HG02610 (cell line): ENCODE results near the gene MYD88.

Source experiments
- ATAC-seq: cut with Tn5 transposase; IDR thresholded peaks from one replicate; pipeline ENCODE4 v1.9.1; 2021; ENCODE audit warnings: mild to moderate bottlenecking, moderate library complexity; ENCODE audit not compliant: unreplicated experiment

The MYD88 gene

DNA sequence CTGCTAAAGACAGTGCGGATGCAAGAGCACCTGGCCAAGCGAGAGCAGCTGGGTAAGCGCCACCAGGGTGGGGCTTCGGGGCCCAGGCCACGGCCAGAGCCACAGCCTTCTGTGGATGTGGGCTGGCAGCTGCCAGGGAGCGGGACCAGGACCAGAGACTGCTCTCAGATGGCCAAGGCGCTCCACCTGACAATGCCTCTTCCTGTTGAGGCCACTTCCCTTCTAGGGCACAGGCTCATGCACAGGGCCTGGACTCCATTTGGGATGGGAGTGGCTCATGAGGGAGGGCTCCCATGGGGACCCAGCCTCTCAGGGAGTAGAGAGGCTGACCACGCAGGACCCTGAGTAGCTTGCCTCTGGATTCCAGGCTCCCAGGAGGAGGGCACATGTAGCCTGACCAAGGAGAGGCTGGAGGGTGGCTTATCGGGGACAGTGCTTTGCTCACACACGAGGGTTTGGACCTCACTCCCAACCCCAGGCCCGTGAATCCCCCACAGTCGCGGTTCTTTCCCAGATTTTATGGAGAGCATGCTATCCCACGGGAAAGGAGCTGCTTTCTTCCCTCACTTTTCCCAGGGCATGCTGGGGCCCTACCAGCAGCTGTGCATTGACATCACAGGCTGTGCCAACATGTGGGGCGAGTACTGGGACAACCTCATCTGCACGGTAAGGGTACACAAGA is 26.6 kb upstream of the MYD88 start:
- ATAC-seq = no peak

DNA sequence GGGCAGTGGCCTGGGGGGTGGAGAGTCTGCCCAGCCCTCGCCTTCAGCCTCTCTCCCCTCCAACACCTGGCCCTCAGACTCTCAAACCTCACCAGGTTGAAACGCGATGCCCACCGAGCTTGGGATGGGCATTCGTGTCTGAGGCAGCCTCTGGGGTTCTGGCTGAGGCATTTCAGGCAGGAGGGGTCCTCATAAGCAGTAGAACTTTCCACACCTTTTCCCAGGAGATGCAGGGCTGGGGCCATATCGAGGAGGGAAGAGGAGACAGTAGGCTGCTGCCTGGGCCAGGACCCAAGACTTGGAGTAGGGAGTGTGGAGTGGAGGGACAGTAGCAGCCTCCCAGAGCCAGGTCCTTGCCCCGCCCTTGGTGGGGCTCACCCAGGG is 26.1 kb upstream of the MYD88 start:
- no peak for ATAC-seq

DNA sequence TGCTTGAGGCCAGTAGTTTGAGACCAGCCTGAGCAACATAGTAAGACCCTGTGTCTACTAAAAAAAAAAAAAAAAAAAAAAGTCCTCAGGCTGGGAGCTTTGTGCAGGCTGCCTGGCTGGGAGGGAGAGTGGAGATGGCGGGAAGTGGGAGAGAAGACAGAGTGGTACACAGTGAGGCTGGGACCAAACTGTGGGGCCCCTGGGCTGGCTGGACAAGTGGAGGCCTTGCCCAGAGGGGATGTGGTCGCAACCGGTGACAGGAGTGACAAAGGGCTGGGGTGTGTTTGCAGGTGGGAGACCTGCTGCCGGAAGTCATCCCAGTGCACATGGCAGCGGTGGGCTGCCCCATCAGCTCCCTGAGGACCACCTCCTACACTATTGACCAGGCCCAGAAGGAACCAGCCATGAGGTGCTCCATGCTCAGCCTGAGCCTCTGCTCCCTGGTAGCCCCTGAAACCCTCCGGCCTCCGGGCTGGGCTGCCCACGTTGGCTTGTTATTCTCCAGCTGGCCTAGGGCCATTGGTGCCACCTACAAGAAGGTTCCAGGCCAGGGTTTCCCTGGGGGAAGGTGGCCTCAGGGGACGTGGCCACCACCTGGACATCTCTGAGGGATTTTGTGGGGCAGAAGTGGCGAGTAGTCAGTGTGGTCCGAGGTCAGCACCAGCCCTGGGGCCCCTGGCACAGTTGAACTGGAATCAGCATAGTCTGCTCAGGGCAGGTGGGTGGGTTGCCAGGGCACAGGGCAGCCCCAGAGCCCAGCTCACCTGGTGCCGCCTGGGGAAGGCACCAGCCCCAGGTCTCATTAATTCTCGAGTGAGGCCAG is 24.2 kb upstream of the MYD88 start:
- no peak for ATAC-seq

DNA sequence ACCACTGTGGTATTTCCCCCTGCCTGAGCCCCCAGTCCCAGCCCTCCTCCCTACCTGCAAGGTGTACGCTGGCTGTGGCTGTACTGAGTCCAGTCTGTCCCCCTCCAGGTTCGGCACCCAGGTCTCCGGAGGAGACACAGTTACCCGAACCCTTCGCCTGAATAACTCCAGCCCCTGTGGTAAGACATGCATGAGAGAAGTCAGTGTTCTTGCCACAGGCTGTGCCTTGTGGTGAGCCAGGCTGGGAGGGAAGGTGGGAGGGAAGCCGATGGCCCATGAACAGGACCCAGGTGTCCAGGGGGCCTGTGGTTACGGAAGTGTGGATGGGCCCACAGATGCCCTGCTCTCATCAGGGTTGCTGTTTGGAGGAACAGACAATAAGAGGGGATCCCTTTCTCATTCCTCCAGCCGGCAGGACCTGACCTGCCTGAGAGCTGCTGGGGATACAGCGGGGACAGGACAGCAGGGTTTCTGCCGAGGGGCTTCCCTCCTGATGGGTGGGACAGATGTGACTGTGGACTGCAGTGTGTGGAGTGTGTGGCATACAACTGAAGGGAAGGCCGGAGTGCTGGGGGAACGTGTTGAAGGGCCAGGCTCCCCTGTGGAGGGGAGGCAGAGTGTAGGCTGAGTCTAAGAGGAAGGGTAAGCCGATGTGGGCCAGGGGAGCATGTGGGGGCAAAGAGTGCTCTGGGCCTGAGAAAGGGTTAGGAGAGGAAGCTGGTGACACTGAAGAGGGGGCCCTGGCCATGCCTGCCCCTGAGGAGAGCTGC is 23.4 kb upstream of the MYD88 start:
- no peak for ATAC-seq

DNA sequence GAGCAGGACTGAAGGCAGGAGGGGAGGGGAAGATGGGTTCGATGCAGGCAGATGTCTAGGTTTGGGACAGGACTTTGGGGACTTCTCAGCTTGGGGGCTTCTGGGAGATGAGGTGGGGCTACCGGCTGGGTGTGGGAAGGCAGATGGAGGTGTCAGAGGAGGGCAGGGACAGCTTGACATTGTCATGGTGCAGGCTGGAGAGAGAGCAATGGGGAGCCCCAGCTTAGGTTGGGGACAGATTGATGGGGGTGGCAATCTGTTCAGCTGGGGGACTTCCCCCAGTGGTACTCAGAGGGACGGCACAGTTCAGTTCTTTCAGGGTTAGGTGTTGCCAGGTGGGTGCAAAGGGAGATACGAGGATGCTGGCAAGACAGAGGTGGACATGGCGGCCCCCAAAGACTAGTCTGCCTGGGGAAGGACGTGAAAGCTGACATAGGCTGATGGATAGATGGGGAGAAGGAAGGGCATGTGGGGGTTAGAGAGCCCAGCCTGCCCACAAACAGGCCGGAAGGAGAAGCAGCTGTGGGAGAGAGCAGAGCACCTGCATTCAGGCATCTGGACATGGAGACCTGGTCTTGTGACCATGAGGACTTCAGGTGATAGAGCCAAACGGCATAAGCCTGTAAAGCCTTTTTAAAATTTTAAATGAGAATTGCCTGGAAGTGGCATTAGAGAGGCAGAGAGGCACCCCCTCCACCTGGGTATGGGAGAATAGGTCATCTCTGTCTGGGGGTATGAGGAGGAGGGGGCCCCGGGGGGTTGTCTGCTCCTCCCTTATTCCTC is 22.6 kb upstream of the MYD88 start:
- no peak for ATAC-seq

DNA sequence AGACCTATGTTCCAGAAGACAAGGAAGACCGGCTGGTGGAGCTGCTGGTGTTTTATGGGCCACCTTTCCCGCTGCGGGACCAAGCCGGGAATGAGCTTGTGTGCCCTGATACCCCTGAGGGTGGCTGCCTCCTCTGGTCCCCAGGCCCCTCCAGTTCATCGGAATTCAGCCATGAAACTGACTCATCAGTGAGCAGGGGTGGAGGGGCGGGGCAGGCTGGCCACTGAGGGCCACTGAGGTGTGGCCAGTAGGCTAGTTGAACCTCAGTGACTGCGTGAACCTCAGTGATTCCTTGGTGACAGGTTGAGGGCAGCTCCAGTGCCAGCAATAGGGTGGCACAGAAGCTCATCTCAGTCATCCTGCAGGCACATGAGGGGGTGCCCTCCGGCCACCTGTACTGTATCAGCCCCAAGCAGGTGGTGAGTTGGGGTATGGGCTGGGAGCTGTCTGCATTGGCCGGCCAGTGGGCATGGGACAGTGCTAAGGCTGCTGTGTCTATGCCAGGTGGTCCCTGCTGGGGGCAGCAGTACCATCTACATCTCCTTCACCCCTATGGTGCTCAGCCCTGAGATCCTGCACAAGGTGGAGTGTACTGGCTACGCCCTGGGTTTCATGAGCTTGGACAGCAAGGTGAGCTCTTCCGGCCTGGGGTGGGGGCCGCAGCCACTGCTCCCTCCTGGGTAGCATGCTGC is 21.8 kb upstream of the MYD88 start:
- no peak for ATAC-seq

DNA sequence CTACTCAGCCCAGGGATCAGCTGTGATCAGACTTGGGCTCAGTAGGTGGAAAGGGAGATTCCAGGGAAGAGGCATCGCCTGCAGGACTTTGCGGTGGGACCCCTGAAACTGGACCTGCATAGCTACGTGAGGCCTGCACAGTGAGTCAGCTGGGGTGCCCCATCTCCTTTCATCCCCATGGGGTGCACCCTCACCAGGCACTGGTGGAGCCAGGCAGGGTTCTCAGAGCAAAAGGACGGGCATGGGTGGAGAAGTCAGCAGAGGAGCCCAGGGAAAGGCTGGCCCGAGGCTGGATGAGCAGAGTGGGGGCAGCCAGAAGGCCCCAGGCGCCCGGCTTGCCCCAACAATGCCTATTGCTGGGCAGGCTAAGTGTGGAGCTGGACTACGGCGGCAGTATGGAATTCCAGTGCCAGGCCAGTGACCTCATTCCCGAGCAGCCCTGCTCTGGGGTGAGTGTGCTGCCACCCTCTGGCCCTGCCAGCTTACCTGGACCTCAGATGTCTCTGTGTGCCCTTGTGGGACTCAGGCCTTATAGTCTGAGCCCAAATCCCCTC is 21.2 kb upstream of the MYD88 start:
- no peak for ATAC-seq

DNA sequence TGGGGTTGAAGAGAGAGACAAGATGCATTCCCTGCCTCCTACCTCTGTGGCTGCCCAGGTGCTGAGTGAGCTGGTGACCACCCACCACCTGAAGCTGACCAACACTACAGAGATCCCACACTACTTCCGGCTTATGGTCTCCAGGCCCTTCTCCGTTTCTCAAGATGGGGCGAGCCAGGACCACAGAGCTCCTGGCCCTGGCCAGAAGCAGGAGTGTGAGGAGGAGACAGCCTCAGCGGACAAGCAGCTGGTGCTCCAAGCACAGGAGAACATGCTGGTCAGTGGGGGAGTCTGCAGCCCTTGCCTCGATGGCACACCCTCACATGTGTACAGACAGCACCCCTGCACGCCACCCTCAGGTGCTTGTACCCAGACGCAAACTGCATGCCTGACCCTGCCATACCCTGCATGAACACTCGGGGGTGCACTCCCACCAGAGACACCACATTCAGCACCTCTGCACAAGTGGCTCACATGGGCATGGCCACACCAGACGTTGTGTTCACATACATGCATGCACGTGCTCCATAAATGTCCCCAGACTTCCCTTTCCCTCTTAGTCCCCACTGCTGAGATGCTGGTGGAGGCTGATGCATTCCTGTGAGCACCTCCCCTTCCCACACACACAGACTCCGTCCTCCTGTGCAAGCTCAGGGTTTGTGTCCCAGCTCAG is 20.6 kb upstream of the MYD88 start:
- peak; percentile 60 for ATAC-seq

DNA sequence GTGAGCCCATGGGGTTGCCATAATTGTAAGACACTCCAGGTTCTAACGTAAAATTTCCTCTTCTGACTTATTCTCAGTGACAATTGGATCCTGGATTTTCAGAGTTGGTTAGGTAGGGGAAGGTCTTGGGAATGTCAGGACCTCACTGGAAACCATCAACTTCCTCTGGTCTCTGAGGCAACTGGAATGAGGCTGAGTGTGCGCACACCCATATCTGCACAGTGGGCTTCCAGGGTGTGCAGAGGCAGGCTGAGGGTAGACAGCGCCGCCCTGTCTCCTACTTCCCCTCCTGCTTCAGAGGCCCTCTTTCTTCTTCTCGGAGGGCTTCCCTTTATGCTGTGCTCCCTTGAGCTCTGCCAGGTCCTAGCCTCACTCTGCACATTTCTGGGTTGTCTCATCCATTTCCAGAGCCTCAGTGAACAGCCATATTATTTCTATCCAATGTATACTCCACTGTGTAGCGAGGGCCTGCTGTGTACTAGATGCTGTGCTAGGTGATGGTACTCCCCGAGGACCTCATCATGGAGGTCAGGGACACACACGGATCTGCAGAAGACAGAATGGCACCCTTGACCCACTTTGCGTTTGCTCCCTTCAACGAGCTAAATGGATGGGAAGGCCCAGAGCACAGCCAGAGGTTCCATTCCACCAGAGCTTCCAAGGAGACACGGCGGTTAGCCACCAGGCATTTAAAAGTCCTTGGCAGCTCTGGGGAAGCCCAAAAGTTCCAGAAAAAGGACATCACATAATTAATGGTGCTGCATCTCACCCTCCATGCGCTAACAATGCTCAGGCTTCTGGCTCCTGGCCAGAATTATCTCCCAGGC is 19.8 kb upstream of the MYD88 start:
- no peak for ATAC-seq

DNA sequence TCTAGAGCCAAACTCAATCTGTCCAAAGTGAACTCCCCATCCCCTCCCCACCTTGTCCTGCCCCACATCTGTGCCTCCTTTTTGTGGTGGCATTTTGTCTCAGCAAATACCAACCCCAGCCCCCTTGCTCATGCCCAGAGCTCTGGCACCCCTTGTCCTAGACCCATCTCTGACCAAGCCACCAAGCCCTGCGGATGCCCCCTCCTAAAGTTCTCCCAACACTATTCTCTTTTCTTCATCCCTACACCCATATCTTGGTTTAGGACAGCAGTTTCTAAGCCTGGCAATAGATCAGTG is 19.3 kb upstream of the MYD88 start:
- ATAC-seq = no peak

DNA sequence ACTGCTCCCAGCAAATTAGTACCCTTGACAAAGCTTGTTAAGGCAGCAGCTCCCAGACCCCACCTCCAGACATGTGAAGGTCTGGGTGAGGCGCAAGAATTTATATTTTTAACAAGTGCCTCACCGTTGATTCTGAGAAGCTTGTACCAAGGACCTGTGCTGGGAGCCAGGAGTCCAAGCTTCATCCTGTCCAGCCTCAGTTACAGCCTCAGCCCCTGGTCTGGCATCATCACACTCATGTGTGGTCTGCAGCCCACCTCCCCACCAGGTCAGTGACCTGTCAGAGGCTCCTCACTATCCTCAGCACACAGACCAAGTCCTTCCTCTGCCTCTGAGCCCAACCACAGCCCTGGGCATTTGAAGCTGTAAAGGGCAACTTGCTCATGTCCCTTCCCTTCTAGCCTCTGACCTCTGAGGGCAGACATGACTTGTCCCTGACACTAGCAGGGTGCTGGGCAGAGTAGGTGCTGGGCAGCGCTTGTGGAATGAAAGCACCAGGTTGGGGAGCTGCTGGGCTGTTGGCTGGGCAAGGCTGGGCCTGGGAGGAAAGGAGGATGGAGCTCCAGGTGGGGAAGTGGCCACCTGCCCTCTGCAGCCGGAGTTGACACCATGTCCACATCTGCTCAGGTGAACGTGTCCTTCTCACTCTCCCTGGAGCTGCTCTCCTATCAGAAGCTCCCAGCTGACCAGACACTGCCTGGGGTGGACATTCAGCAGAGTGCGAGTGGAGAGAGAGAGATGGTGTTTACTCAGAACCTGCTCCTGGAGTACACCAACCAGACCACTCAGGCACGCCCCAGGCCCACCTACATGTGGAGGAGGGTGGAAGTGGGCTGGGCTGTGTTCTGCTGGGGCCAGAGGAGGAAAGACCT is 18.4 kb upstream of the MYD88 start:
- no peak for ATAC-seq

DNA sequence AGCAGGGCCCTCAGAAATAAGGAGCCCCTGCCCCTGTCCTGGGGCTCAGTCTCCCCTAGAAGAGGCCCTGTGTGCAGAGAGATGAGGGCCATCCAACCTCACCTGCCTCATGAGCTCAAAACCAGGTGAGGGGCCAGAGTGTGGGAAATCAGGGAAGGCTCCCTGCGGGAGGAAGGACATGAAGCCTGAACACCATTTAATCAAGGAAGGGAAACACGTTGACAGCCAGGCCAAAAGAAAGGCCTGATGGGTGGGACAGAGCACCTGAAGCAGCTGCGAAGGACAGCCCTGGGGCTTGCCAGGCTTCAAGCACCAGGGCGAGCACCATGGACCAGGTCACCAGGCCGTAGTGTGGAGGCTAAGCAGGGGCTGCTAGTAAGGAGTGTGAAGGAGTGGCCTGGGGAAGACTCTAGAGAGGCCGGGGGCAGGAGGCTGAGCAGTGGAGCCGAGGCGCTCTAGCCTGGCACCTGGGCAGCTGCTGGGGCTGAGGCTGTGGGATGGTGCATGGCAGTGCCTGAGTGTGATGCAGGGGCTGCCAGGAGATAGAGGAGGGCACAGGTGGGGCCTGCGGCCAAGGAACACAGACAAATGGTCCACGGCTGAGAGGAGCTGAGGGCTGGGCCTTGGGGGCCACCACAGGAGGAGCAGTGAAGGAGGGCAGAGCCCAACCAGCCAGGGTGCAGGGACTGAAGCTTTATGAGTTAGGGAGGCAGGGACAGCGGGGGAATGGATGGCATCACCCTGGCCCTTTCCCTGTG is 17.6 kb upstream of the MYD88 start:
- ATAC-seq = no peak

DNA sequence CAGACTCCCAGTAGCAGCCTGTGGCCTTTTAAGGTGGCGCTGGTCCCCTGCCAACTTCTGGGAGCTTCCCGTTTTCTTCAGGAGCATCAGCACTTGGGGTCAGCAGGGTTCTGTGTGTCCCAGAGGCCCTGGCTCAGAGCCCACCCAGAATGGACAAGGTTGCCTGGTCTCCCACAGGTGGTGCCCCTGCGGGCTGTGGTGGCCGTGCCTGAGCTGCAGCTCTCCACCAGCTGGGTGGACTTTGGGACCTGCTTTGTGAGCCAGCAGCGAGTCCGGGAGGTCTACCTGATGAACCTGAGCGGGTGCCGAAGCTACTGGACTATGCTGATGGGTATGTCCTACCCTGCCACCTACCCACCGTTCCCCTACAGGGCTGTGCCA is 17.0 kb upstream of the MYD88 start:
- ATAC-seq = no peak

DNA sequence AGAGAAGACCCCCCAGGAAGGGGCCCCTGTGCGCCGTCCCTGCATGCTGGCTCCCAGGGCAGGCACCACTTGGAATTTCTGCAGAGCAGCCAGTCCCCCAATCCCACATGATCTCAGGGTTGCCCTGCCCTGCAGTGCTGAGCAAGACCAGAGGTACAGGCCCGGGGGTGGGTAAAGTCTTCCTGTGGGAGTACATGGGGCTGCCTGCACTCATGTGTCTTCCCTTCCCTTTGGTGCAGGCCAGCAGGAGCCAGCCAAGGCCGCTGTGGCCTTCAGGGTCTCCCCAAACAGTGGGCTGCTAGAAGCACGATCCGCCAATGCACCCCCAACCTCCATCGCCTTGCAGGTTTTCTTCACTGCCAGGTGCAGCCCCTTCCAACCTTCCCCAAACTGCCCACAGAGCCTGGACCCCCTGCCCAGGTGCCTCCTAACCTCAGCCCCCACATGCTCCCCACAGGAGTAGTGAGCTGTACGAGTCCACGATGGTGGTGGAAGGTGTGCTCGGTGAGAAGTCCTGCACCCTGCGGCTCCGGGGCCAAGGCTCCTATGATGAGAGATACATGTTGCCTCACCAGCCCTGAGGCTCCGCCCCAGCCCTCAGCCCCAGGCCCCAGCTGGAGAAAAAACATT is 16.5 kb upstream of the MYD88 start:
- ATAC-seq = no peak

DNA sequence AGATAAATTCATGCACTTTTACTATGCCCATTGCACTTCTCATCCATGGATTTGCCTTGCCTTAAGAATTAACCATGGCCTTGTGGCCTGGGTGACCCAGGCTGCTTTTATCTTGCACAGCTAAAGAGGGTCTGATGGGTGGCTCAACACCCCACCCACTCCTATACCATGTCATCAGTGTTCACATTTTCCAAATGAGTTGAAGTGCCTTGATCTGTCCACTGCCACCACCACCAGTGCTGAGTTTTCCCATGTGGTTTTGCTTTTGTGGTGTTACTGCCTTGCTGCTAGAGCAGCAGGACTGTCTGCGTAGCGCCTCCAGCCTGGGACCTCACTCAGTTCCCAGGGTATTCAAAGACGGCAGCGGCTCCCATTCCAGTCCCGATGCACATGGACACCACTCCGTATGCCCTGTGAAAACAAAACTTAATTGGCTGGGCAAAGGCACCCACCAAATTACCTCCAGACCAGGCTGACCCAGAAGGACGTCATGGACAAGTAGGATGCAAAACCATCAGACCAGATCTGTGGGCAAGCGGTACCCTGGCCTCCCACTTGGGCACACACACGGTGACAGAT is 15.7 kb upstream of the MYD88 start:
- no peak for ATAC-seq

DNA sequence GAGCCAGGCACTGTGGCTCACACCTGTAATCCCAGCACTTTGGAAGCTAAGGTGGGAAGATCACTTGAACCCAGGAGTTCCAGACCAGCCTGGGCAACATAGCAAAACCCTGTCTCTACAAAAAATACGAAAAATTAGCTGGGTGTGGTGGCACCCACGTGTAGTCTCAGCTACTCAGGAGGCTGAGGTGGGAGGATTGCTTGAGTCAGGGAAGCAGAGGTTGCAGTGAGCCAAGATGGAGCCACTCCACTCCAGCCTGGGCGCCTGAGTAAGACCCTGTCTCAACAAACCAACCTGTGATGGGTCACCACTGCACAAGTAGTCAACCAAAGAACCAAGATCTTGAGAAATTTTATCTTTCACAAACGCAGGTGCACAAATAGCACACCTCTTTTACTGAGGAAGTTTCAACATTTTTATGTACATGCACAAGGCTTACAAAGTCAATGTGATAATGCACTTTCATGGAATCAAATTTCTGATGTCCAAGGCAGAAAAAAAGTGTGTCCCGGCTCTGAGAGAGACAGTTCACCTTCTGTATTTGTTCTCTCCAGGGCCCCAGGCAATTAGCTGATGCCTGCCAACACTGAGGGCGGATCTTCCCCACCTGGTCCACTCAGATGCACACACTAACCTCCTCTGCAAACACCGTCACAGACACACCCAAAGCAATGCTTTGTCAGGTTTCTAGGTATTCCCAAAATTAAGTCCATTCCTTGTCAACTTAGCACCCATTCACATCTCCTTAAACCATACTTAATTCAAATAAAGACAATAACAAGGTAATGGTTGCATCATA is 13.9 kb upstream of the MYD88 start:
- ATAC-seq = no peak
